Kidney (tissue), 14 donors: ENCODE results near the gene QKI. TPM values are rescaled to one million over a fixed set of nuclear protein-coding genes. Genes with fewer than 3 reads are reported as not detected.

Experiments
- DNase-seq, 5 donors: peaks; one replicate each; pipeline ENCODE4 v3.0.0-alpha.2; 2013 to 2020
- FAIRE-seq: peaks from 2 replicates; lab custom pipeline; 2012; peaks lifted over from hg19 to GRCh38; lab: Jason Lieb, UNC
- H3K27ac ChIP-seq, 2 donors: one replicate each; pipeline ENCODE4 v1.7.0; 2013; ENCODE audit warnings: low read depth in 2 of 2, low read length in 2 of 2, inconsistent platforms in 1 of 2
- H3K27me3 ChIP-seq: one replicate; pipeline ENCODE4 v1.7.1; 2013; ENCODE audit warnings: low read length, inconsistent platforms; ENCODE audit not compliant: control insufficient read depth, insufficient read depth
- H3K36me3 ChIP-seq, 3 donors: one replicate each; pipeline versions ENCODE4 v1.7.0 to v1.7.1; 2013; ENCODE audit warnings: low read length in 3 of 3, control low read depth in 1 of 3, inconsistent platforms in 1 of 3; ENCODE audit not compliant: insufficient read depth in 3 of 3, control insufficient read depth in 2 of 3
- H3K4me1 ChIP-seq, 3 donors: one replicate each; pipeline versions ENCODE4 v1.7.0 to v1.7.1; 2013; ENCODE audit warnings: low read length in 3 of 3, inconsistent platforms in 1 of 3, low read depth in 1 of 3; ENCODE audit not compliant: control insufficient read depth in 2 of 3, insufficient read depth in 2 of 3
- H3K4me3 ChIP-seq, 3 donors: one replicate each; pipeline versions ENCODE4 v1.7.0 to v1.8.1; 2013; ENCODE audit warnings: low read length in 3 of 3, control low read depth in 1 of 3, inconsistent platforms in 1 of 3
- H3K9ac ChIP-seq, 3 donors: one replicate each; pipeline versions ENCODE4 v1.7.0 to v1.7.1; 2013; ENCODE audit warnings: low read length in 3 of 3, control low read depth in 1 of 3, inconsistent platforms in 1 of 3
- H3K9me3 ChIP-seq, 3 donors: one replicate each; pipeline versions ENCODE4 v1.7.0 to v1.7.1; 2013; ENCODE audit warnings: low read length in 3 of 3, control low read depth in 1 of 3, inconsistent platforms in 1 of 3; ENCODE audit not compliant: control insufficient read depth in 2 of 3, insufficient read depth in 1 of 3
- CTCF ChIP-seq: IDR thresholded peaks from 3 replicates; pipeline ENCODE4 v1.5.1; 2012; ENCODE audit warnings: mild to moderate bottlenecking, moderate library complexity, borderline replicate concordance; ENCODE audit not compliant: insufficient read depth; ENCODE audit errors: extremely low read depth
- intact Hi-C: fragments of 100-400 bp; cut with DNase I; formaldehyde crosslinking; loops from one replicate; pipeline ENCODE4 v1.11.1; 2022
- polyA plus RNA-seq: library from polyadenylated mRNA; stranded (reverse); fragments of 350-450 nt; fragmentation: Illumina TruSeq; extraction: RNeasy Lipid Tissue Mini Kit (QIAGEN cat#74804); gene quantifications from one replicate; pipeline ENCODE4 v1.2.3, GENCODE V29; 2014; ENCODE audit warnings: low read depth, low replicate concordance; ENCODE audit not compliant: insufficient read depth
- total RNA-seq: library from RNA; stranded (reverse); fragmentation: NEBNext Ultra II Directional; extraction: Animal tissue kit (Norgen Biotek cat#: 25700); gene quantifications from one replicate; pipeline ENCODE4 v1.2.1, GENCODE V29; 2021
- donor health status: control.
- donor health status: control.
- donor health status: control.
- donor health status: control.
- donor health status: control.
- donor health status: DM: yes; HTN: yes; CAD: no.
- donor health status: Normal renal cell carcinoma (clear cell type).

Gene QKI
- total and polyA plus RNA-seq, 2 donors from 2014 or later, result 17.6 to 121 TPM

GRCh38 chr6:163571730-163572129 lies 157.2 kb downstream of the QKI start:
- Histone ChIP-seq H3K4me3 (no peak overlapping the region), H3K9ac (no peak overlapping the region), H3K9me3 (no peaks in the 10 kb centered on the region), H3K27me3 (no peaks in the 10 kb centered on the region), H3K36me3 (peaks cover 3 to 8% (median 4%) of the 10 kb centered on the region in 3 donors), H3K4me1 (no peaks in the 10 kb centered on the region), H3K27ac (no peak overlapping the region)
- TF ChIP-seq CTCF, result no peak
- DNase-seq (no peak), FAIRE-seq (no peak)
- intact Hi-C loops, result no loop called here

DNA sequence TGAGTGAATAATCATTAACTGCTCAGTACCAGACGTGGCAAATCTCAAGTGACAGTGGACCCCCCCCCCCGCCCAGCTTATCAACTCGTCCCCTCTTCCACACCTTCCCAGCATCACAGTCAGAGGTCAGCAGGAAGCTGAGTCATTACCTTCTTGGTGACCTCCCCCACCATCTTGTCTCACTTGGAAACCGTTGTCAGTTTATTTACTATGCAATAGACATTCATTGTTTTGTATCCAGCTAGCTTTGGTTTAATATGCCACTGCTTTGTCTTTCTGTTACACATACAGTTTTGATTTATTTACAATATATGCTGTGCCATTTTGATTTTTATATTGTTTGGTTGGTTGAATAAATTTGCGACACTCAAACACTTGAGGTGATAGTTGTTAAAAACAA lies 158.1 kb downstream of the QKI start:
- no peak overlapping the region for H3K9ac ChIP-seq
- H3K4me1 ChIP-seq, result no peaks in the 10 kb centered on the region
- peaks cover 0 to 8% (median 4%) of the 10 kb centered on the region in 3 donors for H3K36me3 ChIP-seq
- intact Hi-C loops, result no loop called here
- no peak overlapping the region for H3K4me3 ChIP-seq
- TF ChIP-seq CTCF, result no peak
- no peaks in the 10 kb centered on the region for H3K27me3 ChIP-seq
- no peak for DNase-seq
- H3K9me3 ChIP-seq, result no peaks in the 10 kb centered on the region
- H3K27ac ChIP-seq, result no peak overlapping the region
- FAIRE-seq, result no peak

DNA sequence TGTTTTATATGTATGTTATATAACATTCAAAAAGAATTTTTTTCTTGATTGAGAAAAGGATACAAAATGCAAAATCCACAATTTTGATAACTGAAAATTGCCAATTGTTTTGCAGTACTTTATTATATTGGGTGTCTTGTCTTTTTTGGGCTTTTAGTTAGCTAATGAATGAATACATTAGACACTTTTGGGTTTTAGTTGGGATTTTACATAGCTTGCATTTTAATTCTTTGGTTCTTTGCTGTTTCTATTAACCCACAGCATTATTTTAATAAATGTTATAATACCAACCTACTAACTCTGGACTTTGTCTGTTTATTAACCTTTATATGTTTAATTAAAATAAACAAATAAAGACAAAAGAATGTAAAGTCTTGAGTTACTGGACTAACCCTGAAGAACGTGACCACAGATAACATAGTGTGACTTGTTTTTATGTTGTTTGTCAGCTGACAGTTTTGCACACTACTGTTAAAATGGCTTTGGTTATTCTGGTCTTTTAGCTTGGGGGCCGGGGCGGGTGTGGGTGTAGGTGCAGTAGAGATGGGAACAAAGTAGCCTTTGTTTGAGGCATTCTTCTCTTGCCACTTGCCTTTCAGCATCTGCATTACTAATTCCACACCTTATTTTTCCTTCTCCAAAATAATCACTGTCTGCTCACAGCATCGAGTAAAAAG lies 159.1 kb downstream of the QKI start:
- intact Hi-C loops, result no loop called here
- Histone ChIP-seq H3K9me3 (no peaks in the 10 kb centered on the region), H3K9ac (no peak overlapping the region), H3K27ac (no peak overlapping the region), H3K27me3 (no peaks in the 10 kb centered on the region), H3K4me3 (no peak overlapping the region), H3K36me3 (peaks cover 0 to 6% (median 4%) of the 10 kb centered on the region in 3 donors), H3K4me1 (no peaks in the 10 kb centered on the region)
- no peak for DNase-seq
- FAIRE-seq, result no peak
- TF ChIP-seq CTCF, result no peak
